ENCODE measurements around the gene BBS9.
"Not testable (repeated sequence)": the region's sequence is repeated elsewhere in the genome, so short reads cannot be mapped to it uniquely, and the experiment has no call there.

Gene BBS9

GRCh38 chr7:33287738-33288137 lies 158.4 kb downstream of the BBS9 start:
- no peak for DNase-seq

- no peak for DNase-seq
Observed at GRCh38 chr7:33298848-33299247, 169.5 kb downstream of the BBS9 start.

GRCh38 chr7:33299425-33299824 lies 170.1 kb downstream of the BBS9 start:
- no peak for DNase-seq

DNA sequence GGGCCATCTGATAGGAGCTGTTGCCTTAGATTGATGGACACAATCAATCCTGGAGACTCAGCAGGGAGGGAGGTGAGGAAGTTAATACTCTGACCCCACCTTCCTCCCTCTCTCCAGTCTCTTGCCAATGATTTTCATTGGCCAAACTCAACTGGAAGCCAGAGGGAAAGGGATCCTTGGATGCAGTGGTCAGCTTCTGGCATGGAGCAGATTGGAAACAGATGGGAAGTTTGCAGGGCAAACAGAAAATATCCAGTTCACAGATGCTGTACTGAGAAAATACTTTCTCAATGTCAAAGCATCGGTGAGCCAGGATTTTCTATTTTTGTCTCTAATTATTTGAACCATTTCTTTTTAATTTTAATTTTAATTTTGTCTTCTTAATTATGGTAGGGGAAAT lies 170.8 kb downstream of the BBS9 start:
- peak; percentile 98 for DNase-seq

DNA sequence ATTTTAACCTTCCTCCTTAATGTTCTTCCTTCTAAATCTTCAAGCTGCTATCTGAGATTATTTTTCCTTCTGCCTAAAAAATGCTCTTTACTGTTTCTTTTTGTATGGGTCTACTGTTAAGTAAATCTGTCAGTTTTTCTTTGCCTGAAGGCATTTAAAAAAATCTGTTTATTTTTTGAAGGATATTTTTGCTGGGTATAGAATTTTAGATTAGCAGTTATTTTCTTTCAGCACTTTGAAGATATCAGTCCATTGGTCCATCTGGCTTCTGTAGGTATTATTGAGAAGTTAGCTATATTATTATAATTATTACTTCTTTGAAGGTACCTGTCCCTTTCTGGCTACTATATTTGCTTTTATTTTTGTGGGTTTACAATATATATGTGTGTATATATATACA lies 171.4 kb downstream of the BBS9 start:
- no peak for DNase-seq

GRCh38 chr7:33303978-33304557 lies 174.7 kb downstream of the BBS9 start:
- DNase-seq = not testable (repeated sequence)

DNA sequence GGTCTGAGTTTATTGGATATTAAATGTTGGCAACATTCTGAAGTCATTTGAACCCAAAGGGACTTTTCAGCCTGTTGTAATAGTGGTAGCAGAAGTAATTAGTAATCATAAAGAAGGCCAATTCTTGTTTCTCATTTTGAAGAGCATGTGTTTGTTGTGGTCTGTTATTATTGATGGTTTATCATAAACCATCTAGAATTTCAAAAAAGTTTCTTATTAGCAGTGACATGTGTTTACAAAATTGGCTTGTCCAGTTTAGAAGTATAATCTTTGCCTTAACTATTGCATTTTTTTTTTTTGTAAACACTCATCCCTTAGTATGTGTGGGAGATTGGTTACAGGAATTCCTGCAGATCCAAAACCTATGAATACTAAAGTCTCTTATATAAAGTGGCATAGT lies 177.8 kb downstream of the BBS9 start:
- DNase-seq = no peak

DNA sequence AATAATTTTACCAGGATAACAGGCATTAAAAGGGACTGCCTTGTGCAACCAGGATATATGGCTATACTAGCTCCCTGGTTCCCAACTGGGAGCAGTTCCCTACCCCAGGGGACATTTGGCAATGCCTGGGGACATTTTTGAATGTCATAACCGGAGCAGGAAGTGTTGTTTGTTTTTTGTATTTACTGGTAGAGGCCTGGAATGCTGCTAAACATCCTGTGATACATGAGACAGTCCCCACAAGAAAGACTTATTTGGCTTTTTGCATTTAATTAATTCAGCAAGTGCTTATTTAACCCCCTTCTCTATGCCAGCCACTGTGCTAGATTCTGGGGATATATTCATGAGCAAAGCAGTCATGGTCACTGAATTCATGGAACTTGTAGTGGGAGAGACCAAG lies 181.2 kb downstream of the BBS9 start:
- DNase-seq = no peak

GRCh38 chr7:33325754-33326484 lies 196.6 kb downstream of the BBS9 start:
- no peak for DNase-seq

GRCh38 chr7:33326485-33326848 lies 197.1 kb downstream of the BBS9 start:
- DNase-seq = no peak

DNA sequence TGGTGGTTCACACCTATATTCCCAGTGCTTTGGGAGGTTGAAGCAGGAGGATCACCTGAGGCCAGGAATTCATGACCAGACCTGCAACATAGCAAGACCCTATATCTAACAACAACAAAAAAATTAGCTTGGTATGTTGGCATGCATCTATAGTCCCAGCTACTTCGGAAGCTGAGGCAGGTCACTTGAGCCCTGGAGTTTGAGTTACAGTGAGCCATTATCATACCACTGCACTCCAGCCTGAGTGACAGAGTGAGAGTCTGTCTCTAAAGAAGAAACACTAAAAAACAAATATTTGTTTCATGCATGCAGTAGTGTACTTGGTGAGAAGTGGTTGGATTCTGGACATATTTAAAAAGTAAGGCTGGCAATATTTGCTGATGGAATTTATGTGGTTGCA lies 198.1 kb downstream of the BBS9 start:
- no peak for DNase-seq

GRCh38 chr7:33334349-33334748 lies 205.0 kb downstream of the BBS9 start:
- DNase-seq = no peak

DNA sequence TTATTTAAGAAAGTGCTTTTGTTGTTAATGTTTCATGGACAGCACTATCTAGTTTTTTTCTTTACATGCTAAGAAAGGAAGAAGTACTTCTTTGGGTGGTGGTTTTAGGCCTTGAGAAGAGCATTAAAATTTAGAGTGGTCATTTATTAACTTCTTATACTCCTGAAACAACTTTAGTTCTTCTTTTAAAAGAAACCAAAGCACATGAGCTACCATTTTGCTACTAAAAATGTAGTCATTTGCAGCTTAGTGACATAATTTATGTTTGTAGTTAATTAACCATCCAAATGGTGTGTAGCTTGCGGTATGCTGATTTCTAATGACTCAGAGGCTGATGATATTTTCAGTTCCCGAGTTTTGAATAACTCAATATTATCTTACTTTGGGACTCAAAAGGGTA lies 207.5 kb downstream of the BBS9 start:
- no peak for DNase-seq

DNA sequence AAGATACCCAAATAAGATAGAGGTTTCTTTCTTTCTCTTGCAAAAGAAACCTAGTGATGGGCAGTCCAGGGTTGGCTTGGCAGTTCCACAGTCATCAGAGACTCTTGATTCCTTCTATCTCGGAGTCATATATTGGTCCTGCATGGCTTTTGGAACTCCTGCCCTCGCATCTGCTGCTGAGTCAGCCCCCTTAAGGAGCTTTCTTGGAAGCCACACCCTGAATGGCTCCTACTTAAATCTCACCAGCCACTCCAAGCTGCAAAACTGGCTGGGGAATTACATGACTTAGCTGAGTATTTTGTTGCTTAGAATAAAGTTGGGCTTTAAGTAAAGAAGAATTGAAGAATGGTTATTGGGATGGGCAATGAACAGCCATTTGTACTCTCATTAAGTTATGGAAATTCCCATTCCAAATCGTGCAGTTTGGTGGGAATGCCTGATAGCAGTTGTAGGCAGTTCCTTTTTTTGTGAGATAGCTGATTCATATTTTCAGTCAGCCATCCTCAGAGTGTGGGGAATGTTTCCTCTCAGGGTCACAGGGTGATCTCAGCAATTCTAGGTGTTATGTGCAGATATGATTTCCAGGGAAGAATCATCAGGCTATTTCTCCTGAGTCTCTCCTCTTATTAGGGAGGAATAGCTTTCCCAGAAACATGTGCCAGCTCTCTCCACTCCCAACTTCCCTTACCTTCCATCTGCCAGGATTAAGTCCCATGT lies 209.9 kb downstream of the BBS9 start:
- DNase-seq = no peak

GRCh38 chr7:33346055-33346454 lies 216.7 kb downstream of the BBS9 start:
- DNase-seq = no peak

DNA sequence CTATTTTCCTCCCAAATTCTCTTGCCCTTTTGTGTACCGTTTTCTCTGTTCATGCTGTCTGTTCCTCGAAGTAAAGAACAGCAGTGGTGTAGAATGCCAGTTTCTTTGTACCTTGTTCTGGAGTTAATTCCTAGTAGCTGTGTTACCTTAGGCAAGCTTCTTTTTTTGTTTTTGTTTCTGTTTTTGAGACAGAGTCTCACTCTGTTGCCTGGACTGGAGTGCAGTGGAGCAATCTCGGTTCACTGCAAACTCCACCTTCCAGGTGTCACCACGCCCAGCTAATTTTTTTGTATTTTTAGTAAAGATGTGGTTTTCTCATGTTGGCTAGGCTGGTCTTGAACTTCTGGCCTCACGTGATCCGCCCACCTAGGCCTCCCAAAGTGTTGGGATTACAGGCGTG lies 221.2 kb downstream of the BBS9 start:
- DNase-seq = no peak

GRCh38 chr7:33351709-33352108 lies 222.3 kb downstream of the BBS9 start:
- DNase-seq = no peak

DNA sequence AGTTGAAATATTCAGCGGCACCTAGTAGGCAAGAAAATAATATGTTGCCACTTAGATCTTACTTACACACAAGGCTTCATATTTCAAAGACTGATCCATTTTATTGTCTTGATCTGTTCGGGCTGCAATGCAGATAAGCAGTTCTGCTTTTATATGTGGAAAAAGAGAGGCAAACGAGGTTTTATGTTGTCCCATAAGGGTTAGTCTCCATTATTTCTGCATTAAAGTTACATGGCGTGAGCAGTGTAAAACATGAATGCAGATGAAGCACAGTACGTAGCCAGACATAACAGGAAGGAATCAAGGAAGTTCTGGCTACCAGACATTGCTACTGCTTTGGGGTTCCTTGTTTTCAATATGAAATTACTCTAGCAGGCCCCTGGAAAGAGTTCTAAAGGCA lies 224.8 kb downstream of the BBS9 start:
- no peak for DNase-seq

GRCh38 chr7:33355386-33355785 lies 226.0 kb downstream of the BBS9 start:
- DNase-seq = no peak

- DNase-seq = no peak
Observed at GRCh38 chr7:33356336-33356735, 227.0 kb downstream of the BBS9 start.

DNA sequence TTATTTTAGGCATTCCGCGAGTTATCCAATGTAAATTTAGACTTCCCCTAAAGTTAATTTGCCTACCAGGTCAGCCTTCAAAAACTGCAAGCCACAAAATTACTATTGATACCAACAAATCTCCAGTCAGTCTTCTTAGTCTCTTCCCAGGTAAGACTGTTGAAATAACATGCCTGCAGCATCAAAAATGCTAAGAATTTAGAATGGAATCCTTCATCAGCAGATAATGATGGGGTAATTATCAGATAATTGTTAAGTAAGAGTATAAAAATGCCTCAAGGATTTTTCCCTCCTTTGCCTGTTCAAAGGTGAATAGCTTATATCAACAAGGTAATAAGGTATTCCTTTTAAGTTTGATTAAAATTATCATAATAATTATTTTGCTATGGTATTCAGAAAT lies 228.5 kb downstream of the BBS9 start:
- no peak for DNase-seq

- no peak for DNase-seq
Observed at GRCh38 chr7:33369888-33370287, 240.5 kb downstream of the BBS9 start.

- no peak for DNase-seq
Observed at GRCh38 chr7:33373195-33373594, 243.8 kb downstream of the BBS9 start.

- DNase-seq = no peak
Observed at GRCh38 chr7:33379891-33380525, 250.6 kb downstream of the BBS9 start.

Measured in NCI-H446 treated with DMSO at 0.1 percent for 48 hours (cell line).